Measurements from ENCODE around the gene OSGEP. TPM values are rescaled to one million over a fixed set of nuclear protein-coding genes. Genes with fewer than 3 reads are reported as not detected.

OSGEP gene
- 31.4 and 51.1 TPM in 2 replicates for polyA plus RNA-seq

DNA sequence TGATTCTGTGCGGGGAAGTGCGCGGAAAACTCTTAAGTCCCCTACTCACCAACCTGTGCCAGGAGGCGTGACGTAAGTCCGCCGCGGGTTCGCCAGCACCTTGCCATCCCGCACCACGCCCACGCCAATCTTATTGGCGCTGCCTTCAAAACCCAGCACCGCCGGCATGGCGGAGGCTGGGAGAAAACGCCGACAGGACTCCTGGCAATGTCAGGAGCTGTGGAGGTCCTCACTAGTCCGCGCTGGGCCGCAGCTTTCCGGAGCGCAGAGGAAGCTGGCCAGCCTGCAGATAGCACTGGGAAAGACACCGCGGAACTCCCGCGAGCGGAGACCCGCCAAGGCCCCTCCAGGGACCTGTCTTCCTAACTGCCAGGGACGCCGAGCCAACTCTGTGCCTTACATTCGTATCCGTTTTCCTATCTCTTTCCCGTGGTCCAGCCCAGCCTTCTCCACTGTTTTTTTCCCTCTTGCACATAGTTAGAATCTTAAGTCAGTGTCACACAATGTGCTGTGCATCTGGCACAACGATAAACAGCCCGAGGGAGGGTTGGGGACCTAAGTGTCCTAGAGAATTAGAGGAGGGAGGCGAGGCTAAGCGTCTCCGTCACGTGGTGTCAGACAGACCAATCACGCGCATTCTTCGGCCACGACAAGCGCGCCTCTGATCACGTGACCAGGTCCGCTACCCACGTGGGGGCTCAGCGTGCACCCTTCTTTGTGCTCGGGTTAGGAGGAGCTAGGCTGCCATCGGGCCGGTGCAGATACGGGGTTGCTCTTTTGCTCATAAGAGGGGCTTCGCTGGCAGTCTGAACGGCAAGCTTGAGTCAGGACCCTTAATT, at the start of gene OSGEP, which contains the start of gene APEX1:
Gene OSGEP, minus strand, starts transcription at position 297 of the 839 bp plus-strand sequence. Its CDS starts 129 bp downstream, at position 168.
Gene APEX1, plus strand, starts transcription at position 711 of the 839 bp plus-strand sequence. CDS start 420 bp downstream, outside the sequence.

DNA sequence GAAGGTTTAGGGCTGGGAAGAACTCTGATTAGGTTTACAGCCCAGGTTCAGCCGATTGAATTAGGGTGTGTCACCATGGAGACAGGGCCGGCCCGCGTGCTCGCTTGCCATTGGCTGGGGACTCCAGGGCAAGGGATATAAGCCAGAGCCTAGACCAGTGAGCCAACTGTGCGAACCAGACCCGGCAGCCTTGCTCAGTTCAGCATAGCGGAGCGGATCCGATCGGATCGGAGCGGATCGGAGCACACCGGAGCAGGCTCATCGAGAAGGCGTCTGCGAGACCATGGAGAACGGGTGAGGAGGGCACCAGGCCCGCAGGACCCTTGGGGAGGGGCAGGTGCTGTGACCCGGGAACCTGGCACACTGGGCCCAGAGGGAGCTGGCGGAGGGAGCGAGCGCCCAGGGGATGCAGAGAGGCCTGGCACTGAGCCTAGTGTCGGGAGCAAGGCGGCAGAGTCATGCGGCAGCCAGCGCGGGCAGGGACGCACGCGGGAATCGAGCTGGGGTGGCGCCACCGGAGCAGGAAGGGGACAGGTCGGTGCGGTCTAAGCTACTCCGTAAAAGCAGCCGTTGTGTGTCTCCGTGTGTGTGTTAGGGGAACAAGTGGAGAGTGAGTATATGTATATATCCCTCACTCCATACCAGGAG, 14.8 kb upstream of the OSGEP start, which contains the start of gene PNP:
Gene PNP, plus strand, starts transcription at position 165 of the 648 bp plus-strand sequence. Its CDS starts 119 bp downstream, at position 284.

DNA sequence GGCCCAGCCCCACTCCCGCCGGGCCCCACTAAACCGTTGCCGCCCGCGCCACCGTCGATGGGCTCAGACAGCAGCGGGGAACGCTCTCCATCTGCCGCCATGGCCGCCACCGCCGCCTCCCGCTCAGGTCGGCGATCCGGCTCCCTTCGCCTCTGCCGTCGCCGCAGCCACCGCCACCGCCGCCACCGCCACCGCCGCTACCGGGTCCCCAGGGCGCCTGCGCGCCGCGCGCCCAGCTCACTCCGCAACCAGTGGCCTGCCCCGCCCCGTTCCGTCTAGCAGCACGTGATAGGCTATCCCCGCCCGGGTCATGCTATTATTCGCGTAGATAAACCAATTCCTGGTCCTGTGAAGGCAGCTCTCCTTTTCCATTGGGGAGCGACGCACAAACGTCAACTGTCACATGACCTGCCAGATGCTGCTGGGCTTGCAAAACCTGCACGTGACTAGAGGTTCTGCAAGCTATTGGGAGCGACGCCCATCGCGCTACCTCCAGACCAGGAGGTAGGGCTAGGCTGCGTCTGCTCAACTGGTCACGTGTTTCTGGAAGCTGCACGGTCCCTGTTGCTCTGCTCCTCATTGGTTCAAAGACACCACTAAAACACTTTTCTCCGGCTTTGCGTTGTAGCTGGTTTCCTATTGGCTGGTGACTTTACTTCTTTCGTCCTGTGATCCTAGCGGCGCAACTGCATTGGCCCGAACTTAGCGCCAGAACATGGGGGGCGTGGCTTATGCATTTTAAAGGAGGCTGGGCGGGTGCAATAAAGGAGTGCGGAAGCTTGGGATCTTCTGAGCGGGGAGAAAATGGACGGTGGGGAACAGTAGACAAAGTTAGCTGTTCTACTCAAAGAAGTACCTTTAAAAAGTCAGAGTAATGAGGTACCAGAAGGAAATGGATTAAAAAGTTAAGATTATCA, 6.9 kb upstream of the OSGEP start, which contains the start of gene PIP4P1:
Gene PIP4P1, minus strand, starts transcription at position 210 of the 917 bp plus-strand sequence. Its CDS starts 109 bp downstream, at position 101.

DNA sequence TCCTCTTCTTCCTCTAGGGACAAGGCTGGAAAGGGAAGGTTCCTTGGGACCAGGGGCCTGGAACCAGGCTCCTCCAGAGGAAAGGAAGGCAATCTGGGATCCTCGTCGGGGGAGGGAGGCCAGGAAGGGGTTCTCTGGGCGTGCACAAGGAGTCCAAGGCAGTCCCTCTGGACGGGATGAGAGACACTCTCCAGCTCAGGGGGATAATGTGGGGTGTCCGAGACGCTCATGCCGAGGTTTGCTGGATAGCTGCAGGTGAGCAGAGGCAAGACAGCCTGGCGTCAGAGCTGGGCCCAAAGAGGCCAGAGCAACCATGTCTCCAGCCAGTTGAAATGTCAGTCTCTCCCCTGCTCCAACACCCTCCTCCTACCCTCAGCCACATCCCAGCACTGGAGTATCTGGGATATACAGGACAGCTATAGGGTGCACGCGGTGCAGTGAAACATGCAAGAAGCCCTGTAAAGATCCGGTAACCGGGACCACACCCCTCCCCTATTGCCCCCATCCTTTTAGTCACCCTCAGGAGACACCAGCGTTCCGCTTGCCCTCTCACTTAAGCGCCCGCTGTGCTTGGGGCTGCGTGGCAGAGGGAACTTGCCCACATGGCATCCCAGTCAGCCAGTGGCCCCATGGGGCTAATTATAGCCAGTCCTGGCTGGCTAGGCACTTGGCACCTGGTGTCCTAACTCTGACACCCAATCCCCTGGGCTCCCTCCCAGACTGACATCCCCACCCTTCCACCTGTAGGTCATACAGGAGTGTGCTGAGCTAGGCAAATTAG, 18.8 kb downstream of the OSGEP start, which contains the start of gene KLHL33:
Gene KLHL33, minus strand, starts transcription at position 585 of the 781 bp plus-strand sequence. Its CDS starts 355 bp downstream, at position 230.

DNA sequence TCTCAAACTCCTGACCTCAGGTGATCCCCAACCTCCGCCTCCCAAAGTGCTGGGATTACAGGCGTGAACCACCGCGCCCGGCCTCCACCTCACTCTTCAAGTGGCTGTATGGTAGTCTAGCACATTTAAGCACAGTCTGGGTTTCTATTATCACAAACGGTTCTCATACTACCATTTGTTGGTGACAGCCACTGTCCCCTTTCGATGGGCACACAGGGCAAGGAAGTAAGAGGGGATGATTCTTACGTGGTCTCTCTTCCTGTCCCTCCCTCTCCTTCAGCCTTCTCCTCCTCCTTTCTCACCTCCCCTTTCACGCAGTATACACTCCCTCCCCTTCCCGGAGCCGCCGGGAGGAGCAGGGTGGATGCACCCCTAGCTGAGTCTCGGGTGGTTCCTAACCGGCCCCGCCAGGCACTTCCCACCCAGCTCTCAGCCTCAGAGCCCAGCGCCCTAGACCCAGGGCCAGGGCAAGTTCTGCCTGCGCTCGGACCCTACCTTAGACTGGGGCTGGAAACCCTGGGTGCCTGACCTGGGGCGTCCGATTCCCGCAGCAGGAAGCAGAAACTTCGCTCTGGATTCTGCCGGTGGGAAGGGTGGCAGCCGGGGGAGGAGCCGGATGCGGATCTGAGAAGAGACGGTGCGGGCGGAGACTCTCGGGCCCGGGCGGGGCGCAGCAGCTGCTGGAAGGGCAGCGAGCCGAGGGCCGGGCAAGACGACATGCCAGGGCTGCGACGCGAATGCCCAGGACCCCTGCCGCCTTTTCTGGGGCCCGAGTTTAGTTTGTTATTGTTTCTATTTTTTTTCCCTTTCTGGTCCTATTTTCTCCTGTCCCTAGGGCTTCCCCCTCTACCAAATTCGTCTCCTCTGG, 41.5 kb downstream of the OSGEP start, which contains the start of gene TEP1:
Gene TEP1, minus strand, starts transcription at position 626 of the 868 bp plus-strand sequence. CDS start 5,062 bp downstream, outside the sequence.

Other genes with a start within 250 kb of the OSGEP start
- not detected in 2 replicates for gene OR11H6, start 231.1 kb downstream of the OSGEP start, polyA plus RNA-seq
- not detected in 2 replicates for gene OR11H7, start 225.8 kb downstream of the OSGEP start, polyA plus RNA-seq
- gene OR11H4, start 215.5 kb downstream of the OSGEP start, polyA plus RNA-seq = not detected in 2 replicates
- 12.5 and 17.5 TPM in 2 replicates for gene TTC5, start 148.9 kb downstream of the OSGEP start, polyA plus RNA-seq
- gene CCNB1IP1, start 121.5 kb downstream of the OSGEP start, polyA plus RNA-seq = 14.0 and 27.9 TPM in 2 replicates
- 13.1 and 22.0 TPM in 2 replicates for gene PARP2, start 111.2 kb downstream of the OSGEP start, polyA plus RNA-seq
- gene TEP1, start 41.3 kb downstream of the OSGEP start, polyA plus RNA-seq = 0.08 and 1.3 TPM in 2 replicates
- 0.08 and 0.16 TPM in 2 replicates for gene KLHL33, start 18.6 kb downstream of the OSGEP start, polyA plus RNA-seq
- 84.3 and 107 TPM in 2 replicates for gene APEX1, start 414 bp upstream of the OSGEP start, polyA plus RNA-seq
- gene PIP4P1, start 6.6 kb upstream of the OSGEP start, polyA plus RNA-seq = 16.3 and 16.4 TPM in 2 replicates
- 1.1 and 10.0 TPM in 2 replicates for gene PNP, start 14.6 kb upstream of the OSGEP start, polyA plus RNA-seq
- gene RNASE10, start 50.7 kb upstream of the OSGEP start, polyA plus RNA-seq = not detected in 2 replicates
- not detected in 2 replicates for gene RNASE9, start 106.2 kb upstream of the OSGEP start, polyA plus RNA-seq
- gene RNASE11, start 133.2 kb upstream of the OSGEP start, polyA plus RNA-seq = not detected in 2 replicates
- gene RNASE12, start 136.6 kb upstream of the OSGEP start, polyA plus RNA-seq = not detected in 2 replicates
- not detected in 2 replicates for gene OR6S1, start 186.9 kb upstream of the OSGEP start, polyA plus RNA-seq
- gene RNASE4, start 229.7 kb upstream of the OSGEP start, polyA plus RNA-seq = 2.5 TPM in 1 of 2 replicates, not detected in the other
- gene ANG, start 234.0 kb upstream of the OSGEP start, polyA plus RNA-seq = 1.7 TPM in 1 of 2 replicates, not detected in the other